Stimulated activated CD4-positive, alpha-beta T cell treated with anti-CD3 and anti-CD28 coated beads, Interleukin-2, amount 100 ng/mL, for 48 hours (primary cell): ENCODE measurements around the gene TNF.

Source experiments
- DNase-seq, 2 donors: peaks; one replicate each; pipeline ENCODE4 v3.0.0-alpha.2; 2020

The TNF gene

GRCh38 chr6:31573239-31574105 lies 1.9 kb upstream of the TNF start:
- DNase-seq, result no peak

- DNase-seq, result no peak
These were observed 981 bp upstream of the TNF start for GRCh38 chr6:31574106-31575061.

GRCh38 chr6:31575952-31576685 lies 754 bp downstream of the TNF start:
- no peak for DNase-seq

GRCh38 chr6:31576897-31577578 lies 1.7 kb downstream of the TNF start:
- no peak for DNase-seq

- no peak for DNase-seq
These were observed 2.2 kb downstream of the TNF start for GRCh38 chr6:31577579-31577966.

- no peak for DNase-seq
These were observed 3.1 kb downstream of the TNF start for GRCh38 chr6:31578184-31579118.

- DNase-seq, result no peak
These were observed 3.7 kb downstream of the TNF start for GRCh38 chr6:31579119-31579505.

GRCh38 chr6:31579546-31580437 lies 4.4 kb downstream of the TNF start:
- DNase-seq, result no peak

- DNase-seq, result no peak
These were observed 5.0 kb downstream of the TNF start for GRCh38 chr6:31580438-31580740.

GRCh38 chr6:31580807-31581433 lies 5.6 kb downstream of the TNF start:
- peak; percentile 91 to 94 for DNase-seq

GRCh38 chr6:31581434-31582229 lies 6.3 kb downstream of the TNF start:
- DNase-seq, result no peak

- DNase-seq, result no peak
These were observed 6.9 kb downstream of the TNF start, which contains the start of gene LTB for GRCh38 chr6:31582230-31582643. Gene LTB (minus strand): TSS chr6:31582424. CDS start chr6:31582417, 7 bp downstream.

GRCh38 chr6:31585491-31585890 lies 10.1 kb downstream of the TNF start:
- DNase-seq, result no peak

- DNase-seq, result no peak
These were observed 10.6 kb downstream of the TNF start, which contains the start of gene LST1 for GRCh38 chr6:31586008-31586407. Gene LST1 (plus strand): TSS chr6:31586277. CDS start chr6:31587300, 1,023 bp downstream.

GRCh38 chr6:31586599-31587281 lies 11.4 kb downstream of the TNF start:
- DNase-seq, result no peak

- no peak for DNase-seq
These were observed 12.7 kb downstream of the TNF start for GRCh38 chr6:31587791-31588777.
